C4-2B (cell line): ENCODE results near the gene TNS3.

ENCODE experiments used
- ZFX ChIP-seq: fragments of 450-650 bp; IDR thresholded peaks from 2 replicates; pipeline ENCODE4 v1.6.1; 2017
- TF ChIP-seq, protein P1 (sequence below): fragments of 450-650 bp; conservative IDR thresholded peaks from 2 replicates; pipeline ENCODE4 v1.5.1; 2017; ENCODE audit warnings: mild to moderate bottlenecking

DNA sequence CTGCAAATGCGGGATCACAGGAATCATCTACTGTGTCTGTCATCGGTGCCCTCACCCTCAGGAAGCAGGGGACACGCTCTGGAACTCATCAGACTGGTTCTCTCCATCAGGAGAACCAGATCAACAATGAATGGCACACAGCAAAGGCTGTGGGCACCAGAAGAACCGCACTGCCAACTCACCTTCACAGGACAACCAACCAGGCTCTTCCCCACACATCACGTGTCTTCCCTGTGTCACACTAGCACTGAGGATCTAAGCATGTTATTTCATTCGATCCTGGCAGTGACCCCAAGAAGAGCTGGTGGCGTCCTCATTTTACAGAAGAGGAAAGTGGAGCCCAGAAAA lies 106.1 kb downstream of the TNS3 start:
- TF ChIP-seq, protein P1, sequence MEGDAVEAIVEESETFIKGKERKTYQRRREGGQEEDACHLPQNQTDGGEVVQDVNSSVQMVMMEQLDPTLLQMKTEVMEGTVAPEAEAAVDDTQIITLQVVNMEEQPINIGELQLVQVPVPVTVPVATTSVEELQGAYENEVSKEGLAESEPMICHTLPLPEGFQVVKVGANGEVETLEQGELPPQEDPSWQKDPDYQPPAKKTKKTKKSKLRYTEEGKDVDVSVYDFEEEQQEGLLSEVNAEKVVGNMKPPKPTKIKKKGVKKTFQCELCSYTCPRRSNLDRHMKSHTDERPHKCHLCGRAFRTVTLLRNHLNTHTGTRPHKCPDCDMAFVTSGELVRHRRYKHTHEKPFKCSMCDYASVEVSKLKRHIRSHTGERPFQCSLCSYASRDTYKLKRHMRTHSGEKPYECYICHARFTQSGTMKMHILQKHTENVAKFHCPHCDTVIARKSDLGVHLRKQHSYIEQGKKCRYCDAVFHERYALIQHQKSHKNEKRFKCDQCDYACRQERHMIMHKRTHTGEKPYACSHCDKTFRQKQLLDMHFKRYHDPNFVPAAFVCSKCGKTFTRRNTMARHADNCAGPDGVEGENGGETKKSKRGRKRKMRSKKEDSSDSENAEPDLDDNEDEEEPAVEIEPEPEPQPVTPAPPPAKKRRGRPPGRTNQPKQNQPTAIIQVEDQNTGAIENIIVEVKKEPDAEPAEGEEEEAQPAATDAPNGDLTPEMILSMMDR = no peak
- TF ChIP-seq ZFX = no peak
